GM10266 (cell line): ENCODE data around the gene FGD4.

Experiments used
- DNase-seq: peaks from one replicate; pipeline ENCODE4 v3.0.0; 2012; ENCODE audit errors: extremely low spot score
- TF ChIP-seq, protein P1 (sequence below): IDR thresholded peaks from 2 replicates; pipeline ENCODE4 v1.5.1; 2012; ENCODE audit warnings: mild to moderate bottlenecking, low read depth; ENCODE audit not compliant: control insufficient read depth, insufficient read depth; ENCODE audit errors: missing control alignments

The FGD4 gene

DNA sequence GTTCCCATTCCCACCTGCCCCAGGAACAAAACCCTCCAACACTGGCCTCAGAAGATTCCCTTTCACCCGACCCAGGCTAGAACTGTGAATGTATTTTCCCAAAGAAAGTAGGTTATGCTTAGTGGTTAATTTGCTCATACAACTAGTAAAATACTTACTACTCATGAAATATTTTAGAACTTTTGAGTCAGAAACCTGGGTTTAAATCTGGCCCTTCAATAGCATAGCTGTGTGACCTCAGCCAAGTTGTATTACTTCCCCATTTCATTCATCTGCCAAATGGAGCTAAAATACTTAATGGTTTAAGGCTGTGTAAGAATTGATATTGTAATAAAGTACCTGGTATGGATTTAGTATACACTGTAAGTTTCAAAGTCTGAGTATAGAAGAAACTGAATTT lies 210.6 kb downstream of the FGD4 start:
- no peak for DNase-seq

DNA sequence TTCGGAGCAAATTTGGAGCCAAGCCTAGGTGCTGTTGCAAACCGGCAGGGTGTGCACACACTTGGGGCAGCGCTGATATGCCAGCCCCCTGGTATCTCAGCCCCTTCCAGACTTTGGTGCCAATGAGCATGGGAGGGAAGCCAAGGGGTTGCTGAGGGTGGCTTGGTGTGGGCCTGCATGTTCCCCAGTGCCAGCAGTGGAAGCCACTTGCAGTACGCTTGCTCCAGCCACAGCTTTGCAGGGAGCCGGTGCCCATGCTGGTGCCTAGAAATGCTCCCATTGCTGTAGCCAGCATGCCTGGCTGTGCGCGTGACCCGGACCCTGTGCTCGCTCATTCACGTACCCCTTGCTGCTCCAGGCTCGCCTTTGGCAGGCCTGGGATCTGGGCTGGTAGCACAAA lies 212.6 kb downstream of the FGD4 start:
- DNase-seq: no peak
- TF ChIP-seq, protein P1, sequence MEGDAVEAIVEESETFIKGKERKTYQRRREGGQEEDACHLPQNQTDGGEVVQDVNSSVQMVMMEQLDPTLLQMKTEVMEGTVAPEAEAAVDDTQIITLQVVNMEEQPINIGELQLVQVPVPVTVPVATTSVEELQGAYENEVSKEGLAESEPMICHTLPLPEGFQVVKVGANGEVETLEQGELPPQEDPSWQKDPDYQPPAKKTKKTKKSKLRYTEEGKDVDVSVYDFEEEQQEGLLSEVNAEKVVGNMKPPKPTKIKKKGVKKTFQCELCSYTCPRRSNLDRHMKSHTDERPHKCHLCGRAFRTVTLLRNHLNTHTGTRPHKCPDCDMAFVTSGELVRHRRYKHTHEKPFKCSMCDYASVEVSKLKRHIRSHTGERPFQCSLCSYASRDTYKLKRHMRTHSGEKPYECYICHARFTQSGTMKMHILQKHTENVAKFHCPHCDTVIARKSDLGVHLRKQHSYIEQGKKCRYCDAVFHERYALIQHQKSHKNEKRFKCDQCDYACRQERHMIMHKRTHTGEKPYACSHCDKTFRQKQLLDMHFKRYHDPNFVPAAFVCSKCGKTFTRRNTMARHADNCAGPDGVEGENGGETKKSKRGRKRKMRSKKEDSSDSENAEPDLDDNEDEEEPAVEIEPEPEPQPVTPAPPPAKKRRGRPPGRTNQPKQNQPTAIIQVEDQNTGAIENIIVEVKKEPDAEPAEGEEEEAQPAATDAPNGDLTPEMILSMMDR: no peak

More for the DNA sequence above, 210.6 kb downstream of the FGD4 start:
- TF ChIP-seq, protein P1: no peak

DNA sequence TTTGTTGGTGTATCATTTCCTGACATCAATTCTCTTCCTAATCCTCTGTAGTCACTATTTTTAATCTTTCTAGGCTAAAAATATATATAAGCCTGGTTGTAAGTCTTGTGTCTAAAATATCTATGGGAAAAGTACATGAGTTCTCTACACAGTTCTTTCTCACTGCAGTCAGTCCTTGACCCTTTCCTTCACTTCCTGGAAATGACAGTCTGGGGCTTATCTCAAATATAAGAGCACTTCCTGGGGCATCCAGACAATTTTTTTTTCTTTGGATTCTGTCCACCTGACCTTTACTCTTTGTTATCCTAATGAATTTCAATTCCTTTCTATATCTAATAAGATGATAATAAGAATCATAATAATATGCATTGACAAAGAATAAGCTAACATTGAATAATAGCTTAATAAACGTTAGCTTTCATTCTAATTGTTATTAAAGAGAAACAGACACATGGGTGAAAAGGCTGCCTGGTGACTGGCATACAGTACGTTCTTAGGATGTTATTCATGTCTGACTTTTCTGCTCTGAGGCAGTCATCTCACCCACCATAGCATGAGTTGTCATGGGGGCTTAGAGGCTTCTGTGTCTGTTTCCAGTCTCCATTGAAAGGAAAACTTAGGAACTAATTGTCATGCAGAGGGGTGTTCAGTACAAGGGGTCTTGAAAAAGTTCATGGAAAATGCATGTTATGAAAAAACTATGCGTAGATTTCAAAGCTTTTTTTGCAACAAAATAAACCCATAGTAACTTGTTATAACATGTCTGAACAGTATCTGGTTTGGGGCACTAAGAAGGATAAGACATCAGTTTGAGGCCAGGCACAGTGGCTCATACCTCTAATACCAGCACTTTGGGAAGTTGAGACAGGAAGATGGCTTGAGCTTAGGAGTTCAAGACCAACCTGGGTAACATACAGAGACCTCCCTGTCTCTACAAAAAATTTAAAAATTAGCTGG lies 213.6 kb downstream of the FGD4 start:
- TF ChIP-seq, protein P1: no peak
- no peak for DNase-seq

DNA sequence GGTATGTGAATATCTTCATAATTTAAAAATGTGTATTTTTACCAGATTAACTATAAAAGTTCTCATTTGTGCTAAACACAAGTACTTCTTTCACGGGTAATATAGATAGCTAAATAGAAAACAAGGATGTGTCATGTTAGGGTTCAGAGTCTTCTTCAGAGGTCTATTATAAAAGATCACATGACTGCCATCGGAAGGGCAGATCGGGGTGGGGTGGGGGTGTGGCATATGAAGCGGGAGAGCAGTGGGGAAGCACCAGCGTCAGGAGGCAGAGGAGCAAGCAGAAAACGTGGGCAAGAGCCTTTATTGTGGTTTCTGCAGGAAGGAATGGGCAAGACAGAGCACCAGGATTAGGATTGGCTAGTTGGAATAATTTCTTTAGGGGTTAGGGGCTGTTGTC lies 216.1 kb downstream of the FGD4 start:
- DNase-seq: no peak
- TF ChIP-seq, protein P1: no peak

DNA sequence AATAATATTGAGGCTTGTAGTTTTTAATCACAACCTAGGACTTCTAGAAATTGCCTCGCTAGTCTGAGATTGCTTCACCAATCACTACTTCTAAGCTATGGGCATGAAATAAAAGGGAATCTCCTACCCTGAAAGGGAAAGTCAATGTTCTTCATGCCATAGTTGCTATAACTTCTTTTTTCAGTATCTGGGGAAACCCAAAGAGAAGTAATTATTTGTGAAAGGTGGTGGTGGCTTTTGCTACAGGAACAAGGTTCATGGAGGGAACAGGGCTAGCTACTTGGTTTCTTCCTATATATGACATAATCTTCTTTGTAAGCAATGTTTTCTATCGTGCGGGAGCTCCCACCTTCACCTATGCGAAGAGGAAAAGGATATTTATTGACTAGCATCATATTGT lies 218.2 kb downstream of the FGD4 start:
- TF ChIP-seq, protein P1: no peak
- no peak for DNase-seq

DNA sequence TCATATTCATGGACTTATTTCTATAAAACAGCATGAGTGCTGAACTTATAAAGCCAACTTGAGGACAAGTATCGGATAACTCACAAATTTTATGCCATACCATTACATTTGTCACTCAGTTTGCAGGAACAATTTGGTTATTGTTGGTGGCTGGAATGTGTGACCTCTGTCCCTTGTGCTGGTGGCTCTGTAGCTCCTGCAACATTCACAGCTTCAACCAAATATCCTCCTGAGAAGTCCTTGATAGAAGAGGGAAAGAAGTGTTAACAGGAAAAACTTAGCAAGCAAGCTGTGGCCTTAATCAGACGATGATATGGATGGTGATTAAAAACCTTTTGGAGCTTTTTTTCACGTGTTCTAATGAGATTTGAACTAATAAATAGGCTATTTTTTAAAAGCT lies 218.8 kb downstream of the FGD4 start:
- TF ChIP-seq, protein P1: no peak
- DNase-seq: no peak

DNA sequence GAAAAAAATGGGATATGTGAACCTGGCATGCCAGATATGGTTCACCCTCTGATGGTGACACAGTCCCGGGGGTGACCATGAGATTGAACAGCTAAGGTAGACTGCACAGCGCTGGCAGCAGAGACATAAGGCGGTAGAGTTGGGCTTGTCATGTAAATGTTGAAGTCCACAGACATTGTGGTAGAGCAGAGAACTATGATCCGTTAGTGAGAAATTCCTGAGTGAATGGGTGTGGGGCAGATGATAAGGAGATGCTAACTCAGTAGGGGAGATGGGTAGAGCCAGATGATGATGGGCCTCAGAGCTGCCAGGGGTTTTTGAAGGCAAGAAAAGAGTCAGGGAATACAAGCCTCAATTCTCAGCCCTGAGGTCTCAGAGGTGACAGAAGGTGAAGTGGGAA lies 228.6 kb downstream of the FGD4 start:
- TF ChIP-seq, protein P1: no peak
- no peak for DNase-seq
